ENCODE measurements around the gene PALS1. TPM values are rescaled to one million over a fixed set of nuclear protein-coding genes. Genes with fewer than 3 reads are reported as not detected.

PALS1 gene
- total and polyA plus RNA-seq, 2 of the 8 experiments (the other 6 are each of a cell fraction or from before 2014, with no cell fraction given), result 6.7 to 25.1 TPM

- TF ChIP-seq POU5F1 (IDR thresholded peaks at IDR 0.05; ENCODE audit: low read depth, low read length), result no peak
- TF ChIP-seq BRCA1 (IDR thresholded peaks at IDR 0.05; ENCODE audit: low read depth, low read length), result no peak; the same call in 1 of the 2 replicates
- peak; percentile 70 for TF ChIP-seq CHD2 (IDR thresholded peaks at IDR 0.05; ENCODE audit: low read length)
- 0 out of 2 replicates have a peak, but pooled peaks have one; percentile 24 for TF ChIP-seq ATF2 (IDR thresholded peaks at IDR 0.05; ENCODE audit: low read length)
- no peak for TF ChIP-seq SIRT6 (IDR thresholded peaks at IDR 0.05; ENCODE audit: low read length)
- no peak for TF ChIP-seq CTBP2 (IDR thresholded peaks at IDR 0.05; ENCODE audit: borderline replicate concordance, insufficient read depth, insufficient read length, low read length)
- TF ChIP-seq CBX5 (IDR thresholded peaks at IDR 0.05; ENCODE audit: low read depth, low read length), result no peak
- TF ChIP-seq SIN3A (conservative IDR thresholded peaks at IDR 0.05 in 1 of 2, IDR thresholded peaks at IDR 0.05 in 1 of 2; ENCODE audit: low read depth in 1 of 2, low read length in 2 of 2), result 0 out of 4 replicates have a peak, but pooled peaks of 1 of the 2 experiments have one; percentile 21
- TF ChIP-seq MAX (IDR thresholded peaks at IDR 0.05), result no peak; the same call in none of the 2 replicates
- TF ChIP-seq NANOG (IDR thresholded peaks at IDR 0.05; ENCODE audit: insufficient read depth, low read depth, low read length, poor library complexity, severe bottlenecking), result no peak
- peak; percentile 83 for TF ChIP-seq TAF1 (IDR thresholded peaks at IDR 0.05; ENCODE audit: low read depth, low read length)
- no peak for TF ChIP-seq USF2 (IDR thresholded peaks at IDR 0.05; ENCODE audit: low read length)
- no peak for TF ChIP-seq SP2 (IDR thresholded peaks at IDR 0.05; ENCODE audit: low read length)
Observed at GRCh38 chr14:67240978-67241410, 241 bp upstream of the PALS1 start (continued).
